GM18951 (cell line): ENCODE results near the gene RTN4R.
"Not testable (repeated sequence)": the region's sequence is repeated elsewhere in the genome, so short reads cannot be mapped to it uniquely, and the experiment has no call there.

ENCODE experiments used
- POLR2A ChIP-seq: IDR thresholded peaks from 4 replicates; pipeline ENCODE4 v1.6.1; 2011; ENCODE audit warnings: mild to moderate bottlenecking; ENCODE audit not compliant: insufficient read length, insufficient read depth; ENCODE audit errors: extremely low read depth
- in situ Hi-C: fragments of 300-500 bp; cut with MboI; formaldehyde crosslinking; loops from one replicate; pipeline ENCODE4 v1.12.0; 2022; ENCODE audit warnings: low sequenced_read_pairs, mixed read lengths, inconsistent platforms; ENCODE audit not compliant: unreplicated experiment

RTN4R gene

GRCh38 chr22:20295262-20296064, 27.3 kb upstream of the RTN4R start:
- in situ Hi-C loops = loop anchor here (10.0 kb wide), 1 partner anchor 141 kb away; the partner anchor contains the start of gene CCDC188
- TF ChIP-seq POLR2A = no peak

- in situ Hi-C loops = loop anchor here (10.0 kb wide), 1 partner anchor 138 kb away; the partner anchor contains the start of gene CCDC188
- no peak for TF ChIP-seq POLR2A
These were observed 24.6 kb upstream of the RTN4R start for GRCh38 chr22:20292673-20293232.

GRCh38 chr22:20292108-20292507, 24.0 kb upstream of the RTN4R start:
- TF ChIP-seq POLR2A = no peak
- in situ Hi-C loops = loop anchor here (10.0 kb wide), 1 partner anchor 137 kb away; the partner anchor contains the start of gene CCDC188

- in situ Hi-C loops = loop anchor here (10.0 kb wide), 1 partner anchor 137 kb away; the partner anchor contains the start of gene CCDC188
- no peak for TF ChIP-seq POLR2A
These were observed 23.5 kb upstream of the RTN4R start for GRCh38 chr22:20291604-20292063.

- TF ChIP-seq POLR2A = no peak
- in situ Hi-C loops = loop anchor here (10.0 kb wide), 1 partner anchor 136 kb away; the partner anchor contains the start of gene CCDC188
These were observed 23.1 kb upstream of the RTN4R start for GRCh38 chr22:20291249-20291586.

- TF ChIP-seq POLR2A = no peak
- in situ Hi-C loops = loop anchor here (10.0 kb wide), 1 partner anchor 136 kb away; the partner anchor contains the start of gene CCDC188
These were observed 22.6 kb upstream of the RTN4R start for GRCh38 chr22:20290578-20291248.

GRCh38 chr22:20290045-20290392, 21.9 kb upstream of the RTN4R start:
- in situ Hi-C loops = loop anchor here (10.0 kb wide), 1 partner anchor 135 kb away; the partner anchor contains the start of gene CCDC188
- no peak for TF ChIP-seq POLR2A

- in situ Hi-C loops = loop anchor here (10.0 kb wide), 1 partner anchor 135 kb away; the partner anchor contains the start of gene CCDC188
These were observed 21.3 kb upstream of the RTN4R start for GRCh38 chr22:20289182-20290044.

GRCh38 chr22:20286784-20287423, 18.8 kb upstream of the RTN4R start:
- in situ Hi-C loops = not testable (repeated sequence)

- in situ Hi-C loops = not testable (repeated sequence)
These were observed 18.2 kb upstream of the RTN4R start for GRCh38 chr22:20286312-20286660.

- in situ Hi-C loops = not testable (repeated sequence)
These were observed 17.6 kb upstream of the RTN4R start for GRCh38 chr22:20285473-20286311.

- TF ChIP-seq POLR2A = no peak
- in situ Hi-C loops = no loop called here
These were observed 16.5 kb upstream of the RTN4R start for GRCh38 chr22:20284471-20285086.
